Tongue (tissue), 2 donors: ENCODE results near the gene ACOT7. TPM values are rescaled to one million over a fixed set of nuclear protein-coding genes. Genes with fewer than 3 reads are reported as not detected.
A peak's percentile ranks its signal among the peaks of the same experiment; 100 is the strongest.

Experiments
- DNase-seq: peaks from one replicate; pipeline ENCODE4 v3.0.0-alpha.2; 2015
- total RNA-seq: library from RNA; depleted of rRNA; stranded (reverse); fragments of >200 nt; gene quantifications from one replicate; pipeline ENCODE4 v1.2.3, GENCODE V29; 2014

The ACOT7 gene
- total RNA-seq, 1 donor from 2014 or later = 10.6 TPM

GRCh38 chr1:6268415-6268814, 125.2 kb downstream of the ACOT7 start:
- DNase-seq = no peak

GRCh38 chr1:6267686-6268322, 125.8 kb downstream of the ACOT7 start:
- DNase-seq = no peak

- no peak for DNase-seq
Measured at GRCh38 chr1:6266641-6267040, 126.9 kb downstream of the ACOT7 start.

GRCh38 chr1:6265151-6265550, 128.4 kb downstream of the ACOT7 start:
- DNase-seq = peak; percentile 88

- DNase-seq = no peak
Measured at GRCh38 chr1:6263716-6264115, 129.9 kb downstream of the ACOT7 start.

- peak; percentile 95 for DNase-seq
Measured at GRCh38 chr1:6262555-6263420, 130.8 kb downstream of the ACOT7 start.

- DNase-seq = peak; percentile 90
Measured at GRCh38 chr1:6261615-6261995, 132.0 kb downstream of the ACOT7 start.

GRCh38 chr1:6260961-6261614, 132.5 kb downstream of the ACOT7 start, which contains the start of gene GPR153:
TSS of gene GPR153 (minus strand) at chr1:6261098. CDS start at chr1:6254905, 6,193 bp downstream.
- DNase-seq = peak; percentile 78

- DNase-seq = no peak
Measured at GRCh38 chr1:6260433-6260934, 133.1 kb downstream of the ACOT7 start.

- peak; percentile 87 for DNase-seq
Measured at GRCh38 chr1:6259491-6260362, 133.8 kb downstream of the ACOT7 start.

GRCh38 chr1:6258675-6259074, 134.9 kb downstream of the ACOT7 start:
- DNase-seq = no peak

GRCh38 chr1:6257541-6258069, 136.0 kb downstream of the ACOT7 start:
- no peak for DNase-seq

GRCh38 chr1:6256645-6257044, 136.9 kb downstream of the ACOT7 start:
- DNase-seq = no peak

GRCh38 chr1:6254691-6255090, 138.9 kb downstream of the ACOT7 start:
- DNase-seq = no peak

- DNase-seq = no peak
Measured at GRCh38 chr1:6253380-6253779, 140.2 kb downstream of the ACOT7 start.

GRCh38 chr1:6252374-6252710, 141.2 kb downstream of the ACOT7 start:
- no peak for DNase-seq

GRCh38 chr1:6251681-6252373, 141.7 kb downstream of the ACOT7 start:
- DNase-seq = no peak

- DNase-seq = no peak
Measured at GRCh38 chr1:6251233-6251632, 142.3 kb downstream of the ACOT7 start.

- DNase-seq = no peak
Measured at GRCh38 chr1:6249739-6250689, 143.6 kb downstream of the ACOT7 start.
